ENCODE data around the gene TAS2R60. TPM values are rescaled to one million over a fixed set of nuclear protein-coding genes. Genes with fewer than 3 reads are reported as not detected.
"Not testable (repeated sequence)": the region's sequence is repeated elsewhere in the genome, so short reads cannot be mapped to it uniquely, and the experiment has no call there.

The TAS2R60 gene
- total RNA-seq, 1 experiment from 2014 or later: not detected

GRCh38 chr7:143467724-143468123 lies 24.5 kb downstream of the TAS2R60 start:
- no CpG with 5 or more reads among the region's 1 CpG for WGBS (ENCODE audit: extremely low coverage, insufficient read length, low lambda C conversion rate)

GRCh38 chr7:143472071-143472689 lies 28.9 kb downstream of the TAS2R60 start:
- not testable (repeated sequence) for H3K27me3 Mint-ChIP-seq (ENCODE audit: low read depth); H3K27me3 ChIP-seq (ENCODE audit: insufficient read depth, low read length); H3K23ac ChIP-seq (ENCODE audit: insufficient read length, low read depth, low read length); H4K91ac ChIP-seq (ENCODE audit: insufficient read length, low read depth, low read length); H2BK5ac ChIP-seq (ENCODE audit: insufficient read length, low read length); H3K36me3 Mint-ChIP-seq (ENCODE audit: insufficient read depth in 1 of 3, low read depth in 3 of 3); DNase-seq; H3K79me1 ChIP-seq (ENCODE audit: insufficient read depth, low read depth, low read length, poor library complexity, severe bottlenecking); H3T11ph ChIP-seq (ENCODE audit: low read length); H2BK15ac ChIP-seq (ENCODE audit: low read depth, low read length); H2AFZ ChIP-seq (ENCODE audit: low read length); H3K9me3 Mint-ChIP-seq; H2BK20ac ChIP-seq (ENCODE audit: low read depth, low read length, poor library complexity, severe bottlenecking); H4K20me1 ChIP-seq (ENCODE audit: control insufficient read depth, insufficient read depth, insufficient read length); H4K5ac ChIP-seq (ENCODE audit: insufficient read length, low read depth, low read length); H3K4me1 ChIP-seq (ENCODE audit: insufficient read depth, low read length); H2BK120ac ChIP-seq (ENCODE audit: low read depth, low read length, poor library complexity, severe bottlenecking); H3K56ac ChIP-seq (ENCODE audit: insufficient read length, low read depth, low read length); H3K27ac ChIP-seq (ENCODE audit: insufficient read length, low read depth, low read length); H3K4ac ChIP-seq (ENCODE audit: low read depth, low read length); H3K14ac ChIP-seq (ENCODE audit: insufficient read depth, low read length); H3K9ac ChIP-seq (ENCODE audit: extremely low read depth, insufficient read length, low read length); H3K18ac ChIP-seq (ENCODE audit: insufficient read length, low read depth, low read length); H3K4me3 Mint-ChIP-seq; H3K27ac Mint-ChIP-seq; H3K23me2 ChIP-seq (ENCODE audit: insufficient read length, low read depth, low read length, poor library complexity, severe bottlenecking); H3K4me2 ChIP-seq (ENCODE audit: insufficient read depth, insufficient read length, low read length); H3K9me3 ChIP-seq (ENCODE audit: control insufficient read depth, low read depth, low read length); H3K4me1 Mint-ChIP-seq; H2AK5ac ChIP-seq (ENCODE audit: insufficient read length, low read length); H3K79me2 ChIP-seq (ENCODE audit: insufficient read depth, low read length); H2BK12ac ChIP-seq (ENCODE audit: insufficient read length, low read depth, low read length); H4K8ac ChIP-seq (replicated peaks; ENCODE audit: insufficient read length, low read depth, low read length)
- WGBS (ENCODE audit: extremely low coverage, insufficient read length, low lambda C conversion rate): no CpG with 5 or more reads among the region's 11 CpGs

More at GRCh38 chr7:143467724-143468123, 24.5 kb downstream of the TAS2R60 start:
- H3K27me3 ChIP-seq (ENCODE audit: insufficient read depth, low read length): no peaks in the 10 kb centered on the region
- no peaks in the 10 kb centered on the region for H3K4me1 ChIP-seq (ENCODE audit: insufficient read depth, low read length)
- no peak overlapping the region for H2AFZ ChIP-seq (ENCODE audit: low read length)
- no peak overlapping the region for H2BK20ac ChIP-seq (ENCODE audit: low read depth, low read length, poor library complexity, severe bottlenecking)
- no peak overlapping the region for H2BK12ac ChIP-seq (ENCODE audit: insufficient read length, low read depth, low read length)
- H3K9me3 Mint-ChIP-seq: peaks cover 0 to 4% of the 10 kb centered on the region in 2 experiments; a peak in 2 of 5 replicates
- no peak overlapping the region for H4K8ac ChIP-seq (replicated peaks; ENCODE audit: insufficient read length, low read depth, low read length)
- no peaks in the 10 kb centered on the region for H4K20me1 ChIP-seq (ENCODE audit: control insufficient read depth, insufficient read depth, insufficient read length)
- H3K27ac Mint-ChIP-seq: no peak overlapping the region
- no peaks in the 10 kb centered on the region for H3K79me2 ChIP-seq (ENCODE audit: insufficient read depth, low read length)
- H2BK120ac ChIP-seq (ENCODE audit: low read depth, low read length, poor library complexity, severe bottlenecking): no peak overlapping the region
- H3K4me1 Mint-ChIP-seq: peaks cover 7 to 9% of the 10 kb centered on the region in 2 experiments; a peak in 3 of 4 replicates
- no peak for TF ChIP-seq CTCF (conservative IDR thresholded peaks at IDR 0.05)
- no peak overlapping the region for H2BK5ac ChIP-seq (ENCODE audit: insufficient read length, low read length)
- H3K9ac ChIP-seq (ENCODE audit: extremely low read depth, insufficient read length, low read length): no peak overlapping the region
- H3K4me2 ChIP-seq (ENCODE audit: insufficient read depth, insufficient read length, low read length): no peak overlapping the region
- H2BK15ac ChIP-seq (ENCODE audit: low read depth, low read length): no peak overlapping the region
- H3K23ac ChIP-seq (ENCODE audit: insufficient read length, low read depth, low read length): no peak overlapping the region
- no peak for DNase-seq
- H3K4me3 Mint-ChIP-seq: no peak overlapping the region
- H3K27me3 Mint-ChIP-seq (ENCODE audit: low read depth): no peaks in the 10 kb centered on the region
- no peak overlapping the region for H3T11ph ChIP-seq (ENCODE audit: low read length)
- H3K18ac ChIP-seq (ENCODE audit: insufficient read length, low read depth, low read length): no peak overlapping the region
- no peaks in the 10 kb centered on the region for H3K79me1 ChIP-seq (ENCODE audit: insufficient read depth, low read depth, low read length, poor library complexity, severe bottlenecking)
- no peaks in the 10 kb centered on the region for H3K9me3 ChIP-seq (ENCODE audit: control insufficient read depth, low read depth, low read length)
- no peak overlapping the region for H3K27ac ChIP-seq (ENCODE audit: insufficient read length, low read depth, low read length)
- no peaks in the 10 kb centered on the region for H3K23me2 ChIP-seq (ENCODE audit: insufficient read length, low read depth, low read length, poor library complexity, severe bottlenecking)
- H3K36me3 Mint-ChIP-seq (ENCODE audit: insufficient read depth in 1 of 3, low read depth in 3 of 3): peaks cover 0 to 3% (median 0%) of the 10 kb centered on the region in 3 experiments; a peak in 2 of 7 replicates
- H4K5ac ChIP-seq (ENCODE audit: insufficient read length, low read depth, low read length): no peak overlapping the region
- no peak overlapping the region for H3K4ac ChIP-seq (ENCODE audit: low read depth, low read length)
- no peak overlapping the region for H3K56ac ChIP-seq (ENCODE audit: insufficient read length, low read depth, low read length)
- H3K14ac ChIP-seq (ENCODE audit: insufficient read depth, low read length): no peak overlapping the region
- no peak overlapping the region for H2AK5ac ChIP-seq (ENCODE audit: insufficient read length, low read length)
- H4K91ac ChIP-seq (ENCODE audit: insufficient read length, low read depth, low read length): no peak overlapping the region
